ENCODE measurements around the gene RBM11. TPM values are rescaled to one million over a fixed set of nuclear protein-coding genes. Genes with fewer than 3 reads are reported as not detected.

The RBM11 gene
- total RNA-seq, 1 experiment from 2014 or later, result 4.5 TPM

- no peak overlapping the region for H3K4me2 ChIP-seq
- no TSS peak for BruUV-seq (replicated peaks)
- no peaks in the 10 kb centered on the region for H3K9me2 ChIP-seq (ENCODE audit: insufficient read depth)
- H3K9me3 ChIP-seq (ENCODE audit: insufficient read depth, low read depth), result no peaks in the 10 kb centered on the region
- POLR2A ChIA-PET (ENCODE audit: unreplicated experiment), result no interaction called here
- CTCF ChIA-PET, result no interaction called here
- no peaks in the 10 kb centered on the region for H3K36me3 ChIP-seq (ENCODE audit: low read depth)
- H3F3A ChIP-seq (ENCODE audit: insufficient read depth, low read depth), result no peaks in the 10 kb centered on the region
- no peaks in the 10 kb centered on the region for H3K79me2 ChIP-seq (ENCODE audit: low read depth)
- DNase-seq, result no peak
- TF ChIP-seq CTCF (conservative IDR thresholded peaks at IDR 0.05) (no peak), EZH2 (IDR thresholded peaks at IDR 0.05; ENCODE audit: low read depth) (no peak)
- intact Hi-C loops (cut with micrococcal nuclease; ENCODE audit: unreplicated experiment), result loop anchor here (10.0 kb wide), 1 partner anchor 113 kb away; the partner anchor contains the start of gene HSPA13
- H3K4me1 ChIP-seq (replicated peaks; ENCODE audit: insufficient read depth), result no peaks in the 10 kb centered on the region
- no peaks in the 10 kb centered on the region for H3K27me3 ChIP-seq (ENCODE audit: insufficient read depth, low read depth)
- H3K4me3 ChIP-seq, result no peak overlapping the region
- H3K27ac ChIP-seq, result no peak overlapping the region
- H2AFZ ChIP-seq, result no peak overlapping the region
- H4K20me1 ChIP-seq (ENCODE audit: insufficient read depth), result no peaks in the 10 kb centered on the region
Measured at GRCh38 chr21:14271641-14272040, 55.7 kb downstream of the RBM11 start.

GRCh38 chr21:14273736-14274538, 58.0 kb downstream of the RBM11 start:
- Histone ChIP-seq H3K4me1 (replicated peaks; ENCODE audit: insufficient read depth) (no peaks in the 10 kb centered on the region), H4K20me1 (ENCODE audit: insufficient read depth) (no peaks in the 10 kb centered on the region), H3K9me2 (ENCODE audit: insufficient read depth) (no peaks in the 10 kb centered on the region), H3K27me3 (ENCODE audit: insufficient read depth, low read depth) (no peaks in the 10 kb centered on the region), H3K27ac (no peak overlapping the region), H3K79me2 (ENCODE audit: low read depth) (no peaks in the 10 kb centered on the region), H3K4me2 (no peak overlapping the region), H3K9me3 (ENCODE audit: insufficient read depth, low read depth) (no peaks in the 10 kb centered on the region), H3F3A (ENCODE audit: insufficient read depth, low read depth) (no peaks in the 10 kb centered on the region), H3K4me3 (no peak overlapping the region), H2AFZ (no peak overlapping the region), H3K36me3 (ENCODE audit: low read depth) (no peaks in the 10 kb centered on the region)
- ChIA-PET CTCF (no interaction called here), POLR2A (ENCODE audit: unreplicated experiment) (no interaction called here)
- TF ChIP-seq CTCF (conservative IDR thresholded peaks at IDR 0.05) (no peak), EZH2 (IDR thresholded peaks at IDR 0.05; ENCODE audit: low read depth) (no peak)
- peak in 1 of 2 experiments; percentile 66 for DNase-seq
- intact Hi-C loops (cut with micrococcal nuclease; ENCODE audit: unreplicated experiment), result loop anchor here (10.0 kb wide), 1 partner anchor 111 kb away; the partner anchor contains the start of gene HSPA13
- BruUV-seq (replicated peaks), result no TSS peak

DNA sequence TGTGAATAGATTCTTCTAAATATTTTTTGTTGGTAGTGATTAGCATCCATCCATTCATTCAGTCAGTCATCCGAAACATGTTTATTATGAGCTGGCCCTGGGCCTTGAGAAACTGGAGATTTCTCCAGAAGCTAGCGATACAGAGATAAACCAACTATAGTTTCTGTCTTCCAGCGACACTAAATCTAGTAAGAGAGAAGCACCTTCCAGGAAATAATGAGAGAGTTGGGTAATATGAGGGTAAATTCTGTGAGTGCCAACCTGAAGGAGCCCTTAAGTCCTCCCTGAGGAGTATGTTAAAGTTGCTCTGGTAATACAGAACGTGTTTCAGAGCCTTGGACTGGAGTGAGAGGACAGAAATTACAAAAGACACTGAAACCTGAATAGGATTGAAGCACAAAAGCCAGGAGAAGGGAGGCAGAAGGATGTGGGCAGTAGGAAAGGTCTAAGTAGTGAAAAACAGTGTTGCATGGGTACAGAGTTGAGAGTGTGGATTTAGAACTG, 59.8 kb downstream of the RBM11 start:
- H3K79me2 ChIP-seq (ENCODE audit: low read depth), result no peaks in the 10 kb centered on the region
- no peaks in the 10 kb centered on the region for H3K9me2 ChIP-seq (ENCODE audit: insufficient read depth)
- no peak overlapping the region for H3K4me2 ChIP-seq
- TF ChIP-seq EZH2 (IDR thresholded peaks at IDR 0.05; ENCODE audit: low read depth), result no peak
- TF ChIP-seq CTCF (conservative IDR thresholded peaks at IDR 0.05), result no peak
- H3K4me3 ChIP-seq, result no peak overlapping the region
- intact Hi-C loops (cut with micrococcal nuclease; ENCODE audit: unreplicated experiment), result loop anchor here (10.0 kb wide), 1 partner anchor 109 kb away; the partner anchor contains the start of gene HSPA13
- H3K27me3 ChIP-seq (ENCODE audit: insufficient read depth, low read depth), result no peaks in the 10 kb centered on the region
- H3K9me3 ChIP-seq (ENCODE audit: insufficient read depth, low read depth), result no peaks in the 10 kb centered on the region
- H4K20me1 ChIP-seq (ENCODE audit: insufficient read depth), result no peaks in the 10 kb centered on the region
- no peak overlapping the region for H2AFZ ChIP-seq
- H3K36me3 ChIP-seq (ENCODE audit: low read depth), result no peaks in the 10 kb centered on the region
- ChIA-PET CTCF (no interaction called here), POLR2A (ENCODE audit: unreplicated experiment) (no interaction called here)
- BruUV-seq (replicated peaks), result no TSS peak
- H3F3A ChIP-seq (ENCODE audit: insufficient read depth, low read depth), result no peaks in the 10 kb centered on the region
- H3K4me1 ChIP-seq (replicated peaks; ENCODE audit: insufficient read depth), result no peaks in the 10 kb centered on the region
- H3K27ac ChIP-seq, result no peak overlapping the region
- DNase-seq, result no peak

Other genes starting within 250 kb of the RBM11 start
- not detected in 2 replicates for gene LIPI, start 5.2 kb upstream of the RBM11 start, total RNA-seq (2021)
- 19.0 and 24.9 TPM in 2 replicates for gene HSPA13, start 167.0 kb downstream of the RBM11 start, total RNA-seq (2021)

Data from PC-9 (cell line).